ENCODE data around the gene BRD1. TPM values are rescaled to one million over a fixed set of nuclear protein-coding genes. Genes with fewer than 3 reads are reported as not detected.

The BRD1 gene
- total and polyA plus RNA-seq, 4 donors: 16.6 to 51.5 (median 28.1) TPM

GRCh38 chr22:49790912-49791311, 36.8 kb downstream of the BRD1 start:
- H3K36me3 ChIP-seq (ENCODE audit: control insufficient read depth in 4 of 4, insufficient read depth in 4 of 4, low read length in 4 of 4): peaks cover 18 to 61% (median 33%) of the 10 kb centered on the region in 4 donors
- H3K4me1 ChIP-seq (ENCODE audit: control insufficient read depth in 5 of 5, insufficient read depth in 5 of 5, low read length in 5 of 5): peaks cover 0 to 22% (median 8%) of the 10 kb centered on the region in 5 donors
- no peaks in the 10 kb centered on the region for H3K27me3 ChIP-seq (ENCODE audit: control insufficient read depth in 3 of 3, insufficient read depth in 3 of 3, low read length in 2 of 3)
- 73 to 82% methylated on average over 16 of the region's 16 CpGs for WGBS, 2 donors
- H3K9ac ChIP-seq (ENCODE audit: insufficient read depth in 1 of 2, low read length in 2 of 2): no peak overlapping the region
- no peak for ATAC-seq (ENCODE audit: insufficient read depth, low FRiP score)
- H3K9me3 ChIP-seq (ENCODE audit: control insufficient read depth in 4 of 4, insufficient read depth in 3 of 4, low read length in 3 of 4): no peaks in the 10 kb centered on the region
- no peak for TF ChIP-seq CTCF (IDR thresholded peaks at IDR 0.05; ENCODE audit: control extremely low read depth, extremely low read depth)
- no peak overlapping the region for H3K4me3 ChIP-seq
- H3K27ac ChIP-seq (ENCODE audit: low read depth in 1 of 2, low read length in 1 of 2): peak overlapping the region in 1 of 2 donors; percentile 48
- no peak for DNase-seq

GRCh38 chr22:49789289-49790141, 38.2 kb downstream of the BRD1 start:
- H3K4me3 ChIP-seq: no peak overlapping the region

GRCh38 chr22:49788504-49788903, 39.2 kb downstream of the BRD1 start:
- peaks cover 0 to 22% (median 8%) of the 10 kb centered on the region in 5 donors for H3K4me1 ChIP-seq (ENCODE audit: control insufficient read depth in 5 of 5, insufficient read depth in 5 of 5, low read length in 5 of 5)
- peaks cover 17 to 64% (median 24%) of the 10 kb centered on the region in 4 donors for H3K36me3 ChIP-seq (ENCODE audit: control insufficient read depth in 4 of 4, insufficient read depth in 4 of 4, low read length in 4 of 4)

More at GRCh38 chr22:49789289-49790141, 38.2 kb downstream of the BRD1 start:
- no peak for TF ChIP-seq CTCF (IDR thresholded peaks at IDR 0.05; ENCODE audit: control extremely low read depth, extremely low read depth)
- no peak overlapping the region for H3K9ac ChIP-seq (ENCODE audit: insufficient read depth in 1 of 2, low read length in 2 of 2)
- no peaks in the 10 kb centered on the region for H3K27me3 ChIP-seq (ENCODE audit: control insufficient read depth in 3 of 3, insufficient read depth in 3 of 3, low read length in 2 of 3)
- DNase-seq: peak in 2 of 3 donors; percentile 29 to 43
- peak overlapping the region; percentile 39 to 89 for H3K27ac ChIP-seq (ENCODE audit: low read depth in 1 of 2, low read length in 1 of 2)
- H3K36me3 ChIP-seq (ENCODE audit: control insufficient read depth in 4 of 4, insufficient read depth in 4 of 4, low read length in 4 of 4): peaks cover 15 to 64% (median 26%) of the 10 kb centered on the region in 4 donors
- WGBS, 2 donors: 37 to 59% methylated on average over 25 to 26 of the region's 26 CpGs
- no peak for ATAC-seq (ENCODE audit: insufficient read depth, low FRiP score)
- peaks cover 0 to 22% (median 8%) of the 10 kb centered on the region in 5 donors for H3K4me1 ChIP-seq (ENCODE audit: control insufficient read depth in 5 of 5, insufficient read depth in 5 of 5, low read length in 5 of 5)
- H3K9me3 ChIP-seq (ENCODE audit: control insufficient read depth in 4 of 4, insufficient read depth in 3 of 4, low read length in 3 of 4): no peaks in the 10 kb centered on the region

More at GRCh38 chr22:49788504-49788903, 39.2 kb downstream of the BRD1 start:
- no peak overlapping the region for H3K9ac ChIP-seq (ENCODE audit: insufficient read depth in 1 of 2, low read length in 2 of 2)
- peak in 1 of 3 donors; percentile 38 for DNase-seq
- no peak for TF ChIP-seq CTCF (IDR thresholded peaks at IDR 0.05; ENCODE audit: control extremely low read depth, extremely low read depth)
- H3K27me3 ChIP-seq (ENCODE audit: control insufficient read depth in 3 of 3, insufficient read depth in 3 of 3, low read length in 2 of 3): no peaks in the 10 kb centered on the region
- no peak for ATAC-seq (ENCODE audit: insufficient read depth, low FRiP score)
- H3K4me3 ChIP-seq: no peak overlapping the region
- no peaks in the 10 kb centered on the region for H3K9me3 ChIP-seq (ENCODE audit: control insufficient read depth in 4 of 4, insufficient read depth in 3 of 4, low read length in 3 of 4)
- peak overlapping the region in 1 of 2 donors; percentile 51 for H3K27ac ChIP-seq (ENCODE audit: low read depth in 1 of 2, low read length in 1 of 2)
- WGBS, 2 donors: 7 to 16% methylated on average over 11 of the region's 11 CpGs

All from lung (tissue), 12 donors.